ENCODE measurements around the gene PRRX2.

PRRX2 gene

GRCh38 chr9:129676975-129677374, 11.5 kb downstream of the PRRX2 start:
- no peak for DNase-seq (ENCODE audit: low read depth in 2 of 2, low spot score in 1 of 2)

GRCh38 chr9:129677456-129677855, 12.0 kb downstream of the PRRX2 start:
- DNase-seq (ENCODE audit: low read depth in 2 of 2, low spot score in 1 of 2), result no peak

- no peak for DNase-seq (ENCODE audit: low read depth in 2 of 2, low spot score in 1 of 2)
These were observed 13.4 kb downstream of the PRRX2 start for GRCh38 chr9:129678844-129679243.

DNA sequence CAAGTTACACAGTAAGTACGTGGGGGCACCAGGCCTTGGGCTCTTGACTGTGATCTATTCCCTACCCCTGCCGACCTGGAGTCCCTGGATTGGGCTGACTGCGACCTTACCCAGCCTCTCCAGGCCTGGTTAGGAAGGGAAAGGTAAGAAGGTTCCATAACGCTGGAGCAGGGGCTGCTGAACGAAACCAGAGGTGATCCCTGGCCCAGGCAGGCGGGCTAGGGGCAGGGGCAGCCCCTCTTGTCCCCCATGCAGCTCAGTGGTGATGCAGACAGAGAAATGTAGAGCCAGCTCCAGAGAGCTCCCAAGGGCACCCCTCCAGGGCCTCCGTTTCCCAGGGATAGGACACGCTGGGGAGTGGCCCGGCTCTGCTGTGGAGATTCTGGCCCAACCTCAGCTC, 14.1 kb downstream of the PRRX2 start:
- DNase-seq (ENCODE audit: low read depth in 2 of 2, low spot score in 1 of 2), result no peak

- no peak for DNase-seq (ENCODE audit: low read depth in 2 of 2, low spot score in 1 of 2)
These were observed 16.5 kb downstream of the PRRX2 start for GRCh38 chr9:129681924-129682323.

GRCh38 chr9:129682381-129682780, 16.9 kb downstream of the PRRX2 start:
- no peak for DNase-seq (ENCODE audit: low read depth in 2 of 2, low spot score in 1 of 2)

DNA sequence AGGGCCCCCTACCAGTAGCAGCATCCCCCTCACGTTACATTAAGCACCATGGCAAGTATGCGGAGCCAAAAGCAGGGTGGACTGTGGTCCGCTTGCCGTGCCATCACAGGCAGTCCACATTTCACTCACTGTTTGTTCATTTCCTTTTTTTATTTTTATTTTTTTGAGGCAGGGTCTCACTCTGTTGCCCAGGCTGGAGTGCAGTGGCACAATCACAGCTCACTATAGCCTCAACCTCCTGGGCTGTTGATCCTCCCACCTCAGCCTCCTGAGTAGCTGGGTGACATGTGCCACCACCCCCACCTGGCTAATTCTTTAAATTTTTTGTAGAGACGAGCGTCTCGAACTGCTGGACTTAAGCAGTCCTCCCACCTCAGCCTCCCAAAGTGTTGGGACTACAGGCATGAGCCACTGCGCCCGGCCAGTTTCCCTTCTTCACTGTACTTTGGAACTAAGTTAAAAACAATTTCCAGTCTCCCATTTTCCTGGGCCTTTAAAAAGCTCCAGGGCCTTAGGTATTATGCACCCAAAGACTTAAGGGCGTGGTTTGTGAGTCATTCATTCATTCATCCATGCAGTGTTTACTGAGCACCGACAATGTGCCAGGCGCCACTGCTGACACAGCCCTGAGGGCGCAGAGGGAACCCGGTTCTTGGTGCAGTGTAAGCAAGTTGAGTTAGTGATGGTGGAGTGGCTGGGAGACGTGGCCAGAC, 19.9 kb downstream of the PRRX2 start:
- DNase-seq (ENCODE audit: low read depth in 2 of 2, low spot score in 1 of 2), result no peak

DNA sequence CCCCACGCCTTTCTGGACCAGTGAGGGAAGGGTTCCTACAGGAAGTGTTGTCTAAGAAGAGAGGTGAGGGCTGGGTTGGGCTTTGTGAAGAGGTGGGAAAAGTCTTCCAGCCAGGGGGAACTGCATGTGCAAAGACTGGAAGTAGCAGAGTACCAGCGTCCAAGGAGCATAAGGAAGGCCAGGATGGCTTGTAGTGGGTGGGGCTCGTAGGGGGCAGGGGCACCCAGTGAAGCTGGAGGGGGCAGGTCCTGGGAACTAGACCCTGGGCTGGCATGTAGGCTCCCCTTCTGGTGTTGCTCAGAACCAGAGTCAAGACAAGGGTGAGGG, 20.4 kb downstream of the PRRX2 start:
- DNase-seq (ENCODE audit: low read depth in 2 of 2, low spot score in 1 of 2), result no peak

DNA sequence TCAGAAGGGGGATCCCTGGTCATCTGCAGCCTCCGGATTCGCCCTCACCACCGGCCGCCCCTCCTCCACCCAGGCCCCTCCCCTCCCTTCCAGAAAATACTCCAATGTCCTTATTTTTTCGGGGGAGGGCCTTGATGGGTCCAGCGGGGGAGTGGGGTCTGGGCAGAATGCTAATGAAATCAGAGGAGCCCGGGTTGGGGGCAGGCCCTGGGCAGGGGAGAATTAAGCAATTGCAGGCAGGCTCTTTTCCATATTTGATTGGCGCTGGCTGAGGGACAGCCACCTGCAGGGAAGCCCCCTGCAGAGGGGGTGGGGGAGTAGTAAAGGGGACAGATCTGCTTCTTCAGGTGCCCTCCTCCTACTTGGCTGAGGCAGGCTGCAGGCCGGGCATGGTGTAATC, 21.3 kb downstream of the PRRX2 start:
- no peak for DNase-seq (ENCODE audit: low read depth in 2 of 2, low spot score in 1 of 2)

GRCh38 chr9:129687391-129687790, 21.9 kb downstream of the PRRX2 start:
- no peak for DNase-seq (ENCODE audit: low read depth in 2 of 2, low spot score in 1 of 2)

DNA sequence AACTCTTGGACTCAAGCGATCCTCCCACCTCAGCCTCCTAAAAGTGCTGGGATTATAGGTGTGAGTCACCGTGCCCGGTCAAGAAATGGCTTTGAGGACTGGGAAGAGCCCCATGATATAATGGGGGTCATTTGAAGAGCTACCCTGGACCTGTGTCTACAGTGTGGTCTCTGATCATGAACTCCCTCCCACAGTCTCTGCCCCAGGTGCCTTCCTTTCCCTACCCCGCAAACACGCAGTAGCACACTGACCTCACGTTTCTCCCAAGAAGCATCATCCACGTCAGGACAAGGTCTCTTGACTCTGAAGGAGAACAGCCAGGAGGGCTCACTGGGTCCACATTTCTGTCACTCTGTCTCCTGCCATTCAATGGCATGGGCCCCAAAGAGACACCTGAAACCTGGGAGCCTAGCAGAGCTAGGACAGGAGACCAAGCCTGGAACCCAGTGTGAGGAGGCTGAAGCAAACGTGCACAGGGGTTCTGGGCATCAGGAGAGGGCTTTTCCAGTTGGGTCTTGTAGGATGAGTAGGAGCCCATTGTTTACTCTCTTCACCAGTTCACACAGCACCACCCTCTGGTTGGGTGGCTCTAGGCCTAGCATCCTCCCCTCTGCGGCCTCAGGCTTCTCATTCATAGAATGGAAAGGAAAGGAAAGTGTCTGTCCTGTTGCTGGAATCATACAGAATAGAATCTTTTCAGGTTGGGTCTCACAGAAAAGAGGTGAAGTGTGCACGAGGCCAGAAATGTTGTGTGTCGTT, 23.0 kb downstream of the PRRX2 start:
- DNase-seq (ENCODE audit: low read depth in 2 of 2, low spot score in 1 of 2), result no peak

DNA sequence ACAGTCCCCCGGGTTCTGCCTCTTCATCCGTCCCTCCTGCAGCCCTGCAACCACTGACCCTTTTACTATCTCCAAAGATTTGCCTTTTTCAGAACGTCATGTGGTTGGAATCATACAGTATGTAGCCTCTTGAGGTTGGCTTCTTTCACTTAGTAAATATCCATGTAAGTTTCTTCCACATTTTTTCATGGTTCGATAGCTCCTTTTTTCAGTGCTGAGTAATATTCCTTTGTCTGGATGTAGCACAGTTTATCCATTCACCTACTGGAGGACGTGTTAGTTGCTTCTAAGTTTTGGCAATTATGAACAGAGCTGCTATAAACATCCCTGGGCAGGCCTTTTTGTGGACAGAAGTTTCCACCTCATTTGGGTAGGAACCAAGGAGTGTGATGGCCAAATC, 27.1 kb downstream of the PRRX2 start:
- DNase-seq (ENCODE audit: low read depth in 2 of 2, low spot score in 1 of 2), result no peak

- no peak for DNase-seq (ENCODE audit: low read depth in 2 of 2, low spot score in 1 of 2)
These were observed 28.3 kb downstream of the PRRX2 start for GRCh38 chr9:129693741-129694140.

DNA sequence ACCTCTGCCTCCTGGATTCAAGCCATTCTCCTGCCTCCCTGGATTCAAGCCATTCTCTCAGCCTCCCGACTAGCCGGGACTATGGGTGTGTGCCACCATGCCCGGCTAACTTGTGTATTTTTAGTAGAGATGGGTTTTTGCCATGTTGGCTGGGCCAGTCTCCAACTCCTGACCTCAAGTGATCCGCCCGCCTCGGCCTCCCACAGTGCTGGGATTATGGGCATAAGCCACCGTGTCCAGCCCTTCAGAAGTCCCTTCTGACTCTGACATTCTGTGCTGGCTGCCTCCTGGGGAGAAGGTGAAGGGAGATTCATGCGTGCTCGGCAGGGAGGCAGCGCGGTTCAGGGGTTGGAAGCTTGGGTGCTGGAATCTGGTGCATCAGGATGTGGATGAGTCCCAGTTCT, 28.8 kb downstream of the PRRX2 start:
- DNase-seq (ENCODE audit: low read depth in 2 of 2, low spot score in 1 of 2), result no peak

DNA sequence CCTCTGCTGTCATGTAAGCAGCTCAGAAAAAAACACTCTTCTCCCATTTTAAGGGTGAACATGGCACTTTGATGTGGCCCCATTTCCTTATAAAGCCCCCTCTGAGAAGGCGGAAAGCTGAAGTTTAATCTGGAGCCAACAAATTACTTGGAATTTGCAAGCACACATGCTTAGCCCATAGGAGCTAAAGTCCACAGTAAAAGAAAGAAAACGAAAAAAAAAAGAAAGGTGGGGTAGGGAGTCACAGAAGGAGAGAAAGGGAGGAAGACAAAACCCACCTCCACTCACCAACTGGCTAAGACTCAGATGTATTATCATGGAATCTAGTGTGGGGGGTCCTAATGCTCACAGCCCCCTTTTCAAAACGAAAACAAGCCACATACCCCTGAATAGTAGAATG, 30.4 kb downstream of the PRRX2 start:
- DNase-seq (ENCODE audit: low read depth in 2 of 2, low spot score in 1 of 2), result no peak

GRCh38 chr9:129696944-129697655, 31.7 kb downstream of the PRRX2 start:
- no peak for DNase-seq (ENCODE audit: low read depth in 2 of 2, low spot score in 1 of 2)

GRCh38 chr9:129697656-129698253, 32.3 kb downstream of the PRRX2 start:
- DNase-seq (ENCODE audit: low read depth in 2 of 2, low spot score in 1 of 2), result peak in 1 of 2 donors; percentile 8

DNA sequence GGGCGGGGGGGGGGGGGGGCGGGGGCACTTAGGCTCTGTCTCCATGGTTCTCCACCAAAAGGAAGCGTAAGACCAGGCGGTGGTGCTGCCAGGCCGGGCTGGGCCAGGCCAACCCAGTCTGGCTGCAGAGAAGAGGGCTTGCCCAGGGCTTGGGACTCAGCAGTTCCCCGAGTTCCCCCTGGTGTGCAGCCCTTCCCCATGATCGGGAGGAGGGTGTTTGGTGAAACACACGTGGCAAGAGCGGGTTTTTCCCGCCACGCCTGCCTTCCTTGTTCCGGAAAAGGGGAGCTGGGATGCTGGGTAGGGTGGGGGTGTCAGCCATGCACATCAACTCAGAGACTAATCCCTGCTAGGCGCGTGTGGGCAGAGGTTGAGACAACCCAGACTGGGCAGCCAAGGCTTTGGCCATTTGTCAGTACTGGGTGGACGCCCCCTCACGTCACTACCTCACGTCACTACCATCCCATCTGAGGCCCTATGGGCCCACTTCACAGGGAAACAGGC, 32.9 kb downstream of the PRRX2 start:
- DNase-seq (ENCODE audit: low read depth in 2 of 2, low spot score in 1 of 2), result no peak

DNA sequence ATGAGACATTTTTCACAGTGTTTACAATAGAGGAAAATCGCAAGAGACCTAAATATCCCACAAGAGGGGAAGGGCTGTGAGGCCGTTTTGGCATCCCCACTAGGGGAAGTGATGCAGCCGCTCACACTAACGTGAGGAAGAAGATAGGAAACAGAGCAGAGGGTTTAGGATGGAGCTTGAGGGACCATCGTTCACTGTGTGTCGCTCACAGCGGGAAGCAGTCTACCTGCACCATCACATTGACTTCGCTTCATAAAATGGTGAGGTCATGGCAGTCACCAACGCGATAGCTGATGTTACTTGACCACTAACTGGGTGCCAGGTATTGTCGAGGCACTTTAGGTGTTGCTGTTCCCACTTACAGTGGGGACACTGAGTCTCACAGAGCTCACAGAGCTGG, 35.6 kb downstream of the PRRX2 start:
- DNase-seq (ENCODE audit: low read depth in 2 of 2, low spot score in 1 of 2), result no peak

GRCh38 chr9:129701549-129701948, 36.1 kb downstream of the PRRX2 start:
- DNase-seq (ENCODE audit: low read depth in 2 of 2, low spot score in 1 of 2), result no peak

DNA sequence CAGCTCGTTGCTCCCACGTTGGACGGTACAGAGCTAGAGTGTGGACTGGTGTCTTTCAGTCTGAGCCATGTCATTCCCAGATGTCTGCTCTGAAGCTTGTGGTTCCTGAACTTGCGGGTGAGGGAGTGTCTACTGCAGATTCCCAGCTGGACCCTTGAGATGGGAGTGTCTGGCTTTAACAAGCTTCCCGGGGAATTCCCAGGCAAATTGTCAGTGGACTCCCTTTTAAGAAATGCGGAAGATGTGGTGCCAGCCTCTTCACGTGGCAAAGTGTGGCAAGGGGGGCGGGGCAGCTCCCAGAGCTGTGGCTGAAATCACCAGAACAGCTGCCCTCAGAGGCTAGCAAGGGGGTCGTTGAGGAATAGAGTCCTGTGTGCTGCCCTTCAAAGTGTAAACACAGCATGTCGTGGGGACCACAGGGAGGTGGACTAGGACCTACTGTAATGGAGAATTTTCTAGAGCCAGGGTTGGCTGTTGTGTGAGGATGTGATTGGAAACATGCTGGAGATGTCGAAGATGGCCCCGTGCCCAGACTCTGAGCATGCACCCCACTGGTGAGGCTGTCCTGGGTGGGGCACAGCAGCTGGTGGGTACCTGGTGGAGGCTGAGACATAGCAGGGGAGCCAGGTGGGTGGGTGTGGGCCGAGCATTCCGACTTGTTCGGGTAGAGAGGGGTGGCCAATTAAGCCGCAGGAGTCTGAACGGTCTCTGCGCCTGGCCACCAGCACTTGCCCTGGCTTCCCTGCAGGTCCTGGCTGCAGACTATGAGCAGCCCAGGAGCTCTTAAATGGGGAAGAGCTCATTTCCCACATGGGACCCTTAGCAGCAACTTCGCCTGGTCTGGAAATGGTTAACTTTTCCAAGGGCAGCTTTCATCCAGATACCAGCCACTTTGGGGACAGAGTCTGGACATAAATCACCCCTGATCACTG, 37.4 kb downstream of the PRRX2 start:
- no peak for DNase-seq (ENCODE audit: low read depth in 2 of 2, low spot score in 1 of 2)
